Testis (tissue), 3 donors: ENCODE data around the gene CAMTA1. TPM values are rescaled to one million over a fixed set of nuclear protein-coding genes. Genes with fewer than 3 reads are reported as not detected.

Source experiments
- DNase-seq: peaks from one replicate; pipeline ENCODE4 v3.0.0-alpha.2; 2019
- H3K27ac ChIP-seq, 2 donors: fragments of 200-600 bp; sonication (generic); one replicate each; pipeline ENCODE4 v1.5.1; 2019
- H3K27me3 ChIP-seq: fragments of 200-600 bp; sonication (generic); one replicate; pipeline ENCODE4 v1.5.1; 2019
- H3K36me3 ChIP-seq: fragments of 200-600 bp; sonication (generic); one replicate; pipeline ENCODE4 v1.5.1; 2017; ENCODE audit warnings: low read depth; ENCODE audit errors: missing control alignments
- H3K4me1 ChIP-seq: fragments of 200-600 bp; sonication (generic); one replicate; pipeline ENCODE4 v1.5.1; 2019
- H3K4me3 ChIP-seq, 2 donors: fragments of 200-600 bp; sonication (generic); one replicate each; pipeline ENCODE4 v1.5.1; 2017 to 2019
- H3K9me3 ChIP-seq: fragments of 200-600 bp; sonication (generic); one replicate; pipeline ENCODE4 v1.5.1; 2017
- POLR2A ChIP-seq: fragments of 450-650 bp; IDR thresholded peaks from one replicate; pipeline ENCODE4 v1.6.1; 2017; ENCODE audit warnings: antibody characterized with exemption, mild to moderate bottlenecking, moderate library complexity
- WGBS, 2 donors: methylation state at CpG; one replicate each; pipeline ENCODE4 v1.1.5; 2018; 5-methylcytosine and 5-hydroxymethylcytosine counted together
- intact Hi-C: fragments of 100-400 bp; cut with DNase I; formaldehyde crosslinking; loops from one replicate; pipeline ENCODE4 v1.15.1; 2023; ENCODE audit warnings: low total_unique reads
- polyA plus RNA-seq: library from polyadenylated mRNA; stranded (reverse); fragments of 350-450 nt; fragmentation: Illumina TruSeq; extraction: RNeasy Lipid Tissue Mini Kit (QIAGEN cat#74804); gene quantifications from one replicate; pipeline ENCODE4 v1.2.3, GENCODE V29; 2014; ENCODE audit warnings: low read depth, low replicate concordance; ENCODE audit not compliant: insufficient read depth
- total RNA-seq, 2 donors: library from RNA; depleted of rRNA; stranded (reverse); fragments of >200 nt; gene quantifications; one replicate each; pipeline ENCODE4 v1.2.3, GENCODE V29; 2016
- TF ChIP-seq, protein P1 (sequence below), 3 experiments: fragments of 450-650 bp in 2 of 3; fragments of 200-600 bp in 1 of 3; sonication (generic) in 1 of 3; IDR thresholded peaks; one replicate each; pipeline ENCODE4 v1.5.1; 2016 to 2019; ENCODE audit warnings: antibody characterized with exemption in 3 of 3, mild to moderate bottlenecking in 2 of 3, moderate library complexity in 1 of 3

Gene CAMTA1
- total and polyA plus RNA-seq, 3 donors from 2014 or later: 116 to 158 (median 119) TPM

DNA sequence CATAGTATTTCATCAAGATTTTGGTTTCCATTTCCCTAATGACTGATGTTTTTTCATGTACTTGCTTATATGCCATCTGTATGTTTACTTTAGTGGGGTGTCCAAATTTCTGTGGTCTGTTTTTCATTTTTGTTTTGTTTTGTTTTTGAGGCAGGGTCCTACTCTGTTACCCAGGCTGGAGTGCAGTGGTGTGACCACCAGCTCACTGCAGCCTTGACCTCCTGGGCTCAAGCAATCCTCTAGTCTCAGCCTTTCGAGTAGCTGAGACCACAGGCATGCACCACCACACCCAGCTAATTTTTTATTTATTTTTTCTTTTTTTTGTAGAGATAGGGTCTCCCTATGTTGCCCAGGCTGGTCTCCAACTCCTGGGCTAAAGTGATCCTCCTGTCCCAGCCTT, 607.9 kb downstream of the CAMTA1 start:
- intact Hi-C loops: no loop called here
- no peak for DNase-seq
- Histone ChIP-seq H3K4me3 (no peak overlapping the region), H3K36me3 (no peaks in the 10 kb centered on the region), H3K27me3 (no peaks in the 10 kb centered on the region), H3K4me1 (peaks cover 23% of the 10 kb centered on the region), H3K27ac (no peak overlapping the region), H3K9me3 (no peaks in the 10 kb centered on the region)
- TF ChIP-seq, protein P1, sequence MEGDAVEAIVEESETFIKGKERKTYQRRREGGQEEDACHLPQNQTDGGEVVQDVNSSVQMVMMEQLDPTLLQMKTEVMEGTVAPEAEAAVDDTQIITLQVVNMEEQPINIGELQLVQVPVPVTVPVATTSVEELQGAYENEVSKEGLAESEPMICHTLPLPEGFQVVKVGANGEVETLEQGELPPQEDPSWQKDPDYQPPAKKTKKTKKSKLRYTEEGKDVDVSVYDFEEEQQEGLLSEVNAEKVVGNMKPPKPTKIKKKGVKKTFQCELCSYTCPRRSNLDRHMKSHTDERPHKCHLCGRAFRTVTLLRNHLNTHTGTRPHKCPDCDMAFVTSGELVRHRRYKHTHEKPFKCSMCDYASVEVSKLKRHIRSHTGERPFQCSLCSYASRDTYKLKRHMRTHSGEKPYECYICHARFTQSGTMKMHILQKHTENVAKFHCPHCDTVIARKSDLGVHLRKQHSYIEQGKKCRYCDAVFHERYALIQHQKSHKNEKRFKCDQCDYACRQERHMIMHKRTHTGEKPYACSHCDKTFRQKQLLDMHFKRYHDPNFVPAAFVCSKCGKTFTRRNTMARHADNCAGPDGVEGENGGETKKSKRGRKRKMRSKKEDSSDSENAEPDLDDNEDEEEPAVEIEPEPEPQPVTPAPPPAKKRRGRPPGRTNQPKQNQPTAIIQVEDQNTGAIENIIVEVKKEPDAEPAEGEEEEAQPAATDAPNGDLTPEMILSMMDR (IDR thresholded peaks at IDR 0.05): no peak
- TF ChIP-seq POLR2A: no peak
- WGBS, 2 donors: 59 to 75% methylated on average over 1 of the region's 1 CpG

DNA sequence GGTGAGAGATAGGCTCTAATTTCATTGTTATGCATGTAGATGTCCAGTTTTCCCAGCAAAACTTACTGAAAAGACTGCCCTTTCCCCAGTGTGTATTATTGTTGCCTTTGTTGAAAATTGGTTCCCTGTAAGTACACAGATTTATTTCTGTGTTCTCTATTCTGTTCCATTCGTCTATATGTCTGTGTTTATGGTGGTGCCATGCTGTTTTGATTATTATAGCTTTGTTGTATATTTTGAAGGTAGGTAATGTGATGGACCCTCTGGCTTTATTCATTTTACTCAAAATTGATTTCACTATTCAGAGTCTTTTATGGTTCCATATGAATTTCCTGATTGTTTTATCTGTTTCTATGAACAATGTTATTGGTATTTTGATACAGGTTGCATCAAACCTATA, 610.0 kb downstream of the CAMTA1 start:
- Histone ChIP-seq H3K27ac (no peak overlapping the region), H3K9me3 (no peaks in the 10 kb centered on the region), H3K27me3 (no peaks in the 10 kb centered on the region), H3K4me1 (peaks cover 4% of the 10 kb centered on the region), H3K36me3 (no peaks in the 10 kb centered on the region), H3K4me3 (no peak overlapping the region)
- DNase-seq: no peak
- 93 to 100% methylated on average over 1 of the region's 1 CpG for WGBS, 2 donors
- intact Hi-C loops: no loop called here
- TF ChIP-seq POLR2A: no peak
- TF ChIP-seq, protein P1 (IDR thresholded peaks at IDR 0.05): no peak

DNA sequence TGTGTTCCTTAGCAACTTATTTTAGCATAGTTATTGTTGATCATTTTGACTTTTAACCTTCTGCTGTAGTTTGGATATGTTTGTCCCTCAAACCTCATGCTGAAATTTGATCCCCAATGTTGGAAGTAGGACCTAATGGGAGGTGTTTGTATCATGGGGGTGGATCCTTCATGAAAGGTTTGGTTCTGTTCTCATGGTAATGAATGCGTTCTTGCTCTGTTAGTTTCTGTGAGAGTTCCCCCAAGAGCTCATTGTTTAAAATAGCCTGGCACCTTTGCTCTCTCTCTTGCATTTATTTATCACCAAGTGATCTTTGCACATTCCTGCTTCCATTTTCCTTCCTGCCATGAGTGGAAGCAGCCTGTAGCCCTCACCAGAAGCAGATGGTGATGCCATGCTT, 613.7 kb downstream of the CAMTA1 start:
- Histone ChIP-seq H3K4me1 (no peaks in the 10 kb centered on the region), H3K27me3 (no peaks in the 10 kb centered on the region), H3K36me3 (no peaks in the 10 kb centered on the region), H3K4me3 (no peak overlapping the region), H3K9me3 (no peaks in the 10 kb centered on the region), H3K27ac (no peak overlapping the region)
- WGBS, 2 donors: 85 to 86% methylated on average over 1 of the region's 1 CpG
- TF ChIP-seq, protein P1 (IDR thresholded peaks at IDR 0.05): no peak
- TF ChIP-seq POLR2A: no peak
- intact Hi-C loops: no loop called here
- no peak for DNase-seq

DNA sequence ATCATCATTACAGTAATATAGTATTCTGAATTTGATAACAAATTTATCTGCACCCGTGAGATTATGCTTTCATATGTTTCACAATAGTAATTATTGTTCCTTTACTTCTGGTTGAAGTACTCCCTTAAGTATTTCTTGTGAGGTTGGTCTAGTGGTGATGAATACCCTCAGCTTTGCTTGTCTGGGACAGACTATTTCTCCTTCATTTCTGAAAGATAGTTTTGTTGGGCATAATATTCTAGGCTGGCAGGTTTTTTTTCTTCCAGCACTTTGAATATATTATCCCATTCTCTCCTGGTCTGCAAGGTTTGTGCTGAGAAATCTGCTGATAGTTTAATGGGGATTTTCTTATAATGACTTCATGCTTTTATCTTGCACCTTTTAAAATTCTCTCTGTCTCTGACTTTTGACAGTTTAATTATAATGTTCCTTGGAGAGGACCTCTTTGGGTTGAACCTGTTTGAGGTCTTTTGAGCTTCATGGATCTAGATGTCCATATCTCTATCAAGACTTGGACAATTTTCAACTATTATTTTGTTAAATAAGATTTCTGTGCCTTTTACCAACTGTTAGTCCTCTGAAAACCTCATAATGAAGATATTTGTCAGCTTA, 614.4 kb downstream of the CAMTA1 start:
- intact Hi-C loops: no loop called here
- Histone ChIP-seq H3K36me3 (no peaks in the 10 kb centered on the region), H3K9me3 (no peaks in the 10 kb centered on the region), H3K27me3 (no peaks in the 10 kb centered on the region), H3K4me3 (no peak overlapping the region), H3K27ac (no peak overlapping the region), H3K4me1 (no peaks in the 10 kb centered on the region)
- WGBS, 2 donors: 92% methylated on average over 1 of the region's 1 CpG
- TF ChIP-seq, protein P1 (IDR thresholded peaks at IDR 0.05): no peak
- TF ChIP-seq POLR2A: no peak
- DNase-seq: no peak

DNA sequence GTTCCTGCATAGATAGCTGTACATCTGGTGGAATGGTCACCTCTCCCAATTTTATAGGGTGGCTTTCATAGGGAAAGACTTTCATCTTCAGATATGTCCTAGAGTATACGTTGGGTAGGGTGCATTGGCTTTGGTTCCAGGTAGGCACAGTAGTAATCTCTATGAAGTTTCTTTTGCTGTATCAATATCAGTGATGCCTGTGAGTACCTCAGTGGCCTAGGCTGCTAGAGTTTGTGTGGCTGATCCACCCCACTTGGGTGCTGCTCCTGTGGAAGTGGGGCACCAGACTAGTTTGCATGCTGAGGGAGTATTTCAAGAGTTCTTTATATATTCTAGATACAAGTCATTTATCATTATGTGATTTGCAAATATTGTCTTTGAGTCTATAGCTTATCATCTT, 615.3 kb downstream of the CAMTA1 start:
- Histone ChIP-seq H3K9me3 (no peaks in the 10 kb centered on the region), H3K27me3 (no peaks in the 10 kb centered on the region), H3K36me3 (no peaks in the 10 kb centered on the region), H3K4me1 (no peaks in the 10 kb centered on the region), H3K27ac (no peak overlapping the region), H3K4me3 (no peak overlapping the region)
- 94 to 100% methylated on average over 1 of the region's 1 CpG for WGBS, 2 donors
- intact Hi-C loops: no loop called here
- DNase-seq: no peak
- TF ChIP-seq, protein P1 (IDR thresholded peaks at IDR 0.05): no peak
- TF ChIP-seq POLR2A: no peak
